A549 (cell line): ENCODE measurements around the gene NKIRAS1. TPM values are rescaled to one million over a fixed set of nuclear protein-coding genes. Genes with fewer than 3 reads are reported as not detected.
"Not testable (repeated sequence)": the region's sequence is repeated elsewhere in the genome, so short reads cannot be mapped to it uniquely, and the experiment has no call there.

Experiments
- ATAC-seq, 2 experiments: fragments of 200-7000 bp in 1 of 2; fragments of >200 bp in 1 of 2; cut with Nextera tagmentation in 1 of 2; cut with Tn5 transposase in 1 of 2; 3 replicates each; pipeline versions ENCODE4 v1.8.0 to v1.9.1; 2018 to 2020; ENCODE audit warnings: mild to moderate bottlenecking in 1 of 2, moderate library complexity in 1 of 2
- CTCF ChIA-PET: fragments of 300-600 bp; sonication (Branson Sonifier 250); formaldehyde crosslinking; extraction: SDS; loops from one replicate; lab custom pipeline; 2021; ENCODE audit warnings: antibody characterized with exemption, inconsistent platforms; lab: Yijun Ruan, JAX
- POLR2A ChIA-PET: fragments of 350-600 bp; formaldehyde crosslinking; extraction: SDS; loops from one replicate; lab custom pipeline; 2021; ENCODE audit warnings: antibody characterized with exemption, inconsistent platforms; lab: Yijun Ruan, JAX
- DNase-seq, 2 experiments: peaks; one replicate each; pipeline versions ENCODE4 v3.0.0 to v3.0.0-alpha.2; 2011 to 2016; ENCODE audit warnings: low read depth in 1 of 2, low spot score in 1 of 2
- FAIRE-seq: peaks from 2 replicates; lab custom pipeline; 2011; peaks lifted over from hg19 to GRCh38; lab: Jason Lieb, UNC
- H3K27ac ChIP-seq, 2 experiments: fragments of >200 bp; sonication (Bioruptor Twin); formaldehyde crosslinking; 3 replicates each; pipeline ENCODE4 v1.5.1; 2016 to 2017
- H3K4me1 ChIP-seq: fragments of >200 bp; sonication (Bioruptor Twin); formaldehyde crosslinking; 3 replicates; pipeline ENCODE4 v1.6.1; 2016
- H3K4me2 ChIP-seq: fragments of >200 bp; sonication (Bioruptor Twin); formaldehyde crosslinking; 3 replicates; pipeline ENCODE4 v1.6.1; 2016
- H3K4me3 ChIP-seq: fragments of >200 bp; sonication (Bioruptor Twin); formaldehyde crosslinking; 3 replicates; pipeline ENCODE4 v1.5.1; 2016
- H3K9me3 ChIP-seq: fragments of >200 bp; sonication (Bioruptor Twin); formaldehyde crosslinking; 3 replicates; pipeline ENCODE4 v1.6.1; 2016
- BHLHE40 ChIP-seq: IDR thresholded peaks from 2 replicates; pipeline ENCODE4 v1.6.1; 2012; ENCODE audit warnings: low read depth, low read length, inconsistent platforms
- CBX2 ChIP-seq: fragments of 200-600 bp; sonication (generic); IDR thresholded peaks from 2 replicates; pipeline ENCODE4 v1.6.1; 2016; ENCODE audit warnings: low read depth, mild to moderate bottlenecking, borderline replicate concordance
- EHF ChIP-seq: fragments of 250-450 bp; sonication (Bioruptor Pico); IDR thresholded peaks from 2 replicates; pipeline ENCODE4 v1.5.0; 2020; ENCODE audit warnings: mild to moderate bottlenecking
- FOSB ChIP-seq: fragments of 250-450 bp; sonication (Bioruptor Pico); IDR thresholded peaks from 2 replicates; pipeline ENCODE4 v1.5.0; 2020; ENCODE audit warnings: mild to moderate bottlenecking, moderate library complexity
- HDAC2 ChIP-seq: fragments of 200-600 bp; sonication (generic); IDR thresholded peaks from 2 replicates; pipeline ENCODE4 v1.6.1; 2016
- HEYL ChIP-seq: fragments of 250-450 bp; sonication (Bioruptor Pico); IDR thresholded peaks from 2 replicates; pipeline ENCODE4 v1.8.0; 2021; ENCODE audit warnings: mild to moderate bottlenecking, moderate library complexity
- JUN ChIP-seq, 2 experiments: fragments of >200 bp; sonication (Bioruptor Twin); formaldehyde crosslinking; IDR thresholded peaks; 2 replicates in 1 of 2; 3 replicates in 1 of 2; pipeline ENCODE4 v1.6.1; 2016 to 2017
- KDM5A ChIP-seq: fragments of 200-600 bp; sonication (generic); IDR thresholded peaks from 2 replicates; pipeline ENCODE4 v1.6.1; 2016; ENCODE audit warnings: antibody characterized with exemption, mild to moderate bottlenecking
- MAFK ChIP-seq: fragments of 450-650 bp; IDR thresholded peaks from 2 replicates; pipeline ENCODE4 v1.6.1; 2014; ENCODE audit not compliant: partially characterized antibody
- MAZ ChIP-seq: fragments of 150-350 bp; IDR thresholded peaks from 2 replicates; pipeline ENCODE4 v1.6.1; 2014; ENCODE audit warnings: antibody characterized with exemption, low read depth, low read length, borderline replicate concordance
- NR3C1 ChIP-seq: fragments of >200 bp; sonication (Bioruptor Twin); formaldehyde crosslinking; IDR thresholded peaks from 3 replicates; pipeline ENCODE4 v1.6.1; 2017
- POLR2A ChIP-seq: IDR thresholded peaks from 2 replicates; pipeline ENCODE4 v1.6.1; 2012; ENCODE audit warnings: mild to moderate bottlenecking, low read length
- RAD21 ChIP-seq, 2 experiments: fragments of >200 bp in 1 of 2; sonication (Bioruptor Twin) in 1 of 2; formaldehyde crosslinking in 1 of 2; IDR thresholded peaks in 1 of 2; conservative IDR thresholded peaks in 1 of 2; 2 replicates in 1 of 2; 3 replicates in 1 of 2; pipeline ENCODE4 v1.6.1; 2012 to 2018; ENCODE audit warnings: inconsistent platforms in 1 of 2
- RARB ChIP-seq: fragments of 250-450 bp; sonication (Bioruptor Pico); IDR thresholded peaks from 2 replicates; pipeline ENCODE4 v1.8.0; 2021; ENCODE audit warnings: mild to moderate bottlenecking, moderate library complexity
- RNF2 ChIP-seq: fragments of 200-600 bp; sonication (generic); IDR thresholded peaks from 2 replicates; pipeline ENCODE4 v1.6.1; 2016; ENCODE audit warnings: low read depth, mild to moderate bottlenecking, antibody characterized with exemption, moderate library complexity, borderline replicate concordance
- SMC3 ChIP-seq: fragments of >200 bp; sonication (Bioruptor Twin); formaldehyde crosslinking; IDR thresholded peaks from 3 replicates; pipeline ENCODE4 v1.6.1; 2018; ENCODE audit warnings: inconsistent platforms
- ZFP36 ChIP-seq: fragments of 450-650 bp; IDR thresholded peaks from 2 replicates; pipeline ENCODE4 v1.6.1; 2014; ENCODE audit warnings: borderline replicate concordance; ENCODE audit not compliant: partially characterized antibody
- ZSCAN20 ChIP-seq: fragments of 250-450 bp; sonication (Bioruptor Pico); IDR thresholded peaks from 2 replicates; pipeline ENCODE4 v1.8.0; 2022; ENCODE audit warnings: mild to moderate bottlenecking, moderate library complexity
- WGBS: methylation state at CpG from one replicate; pipeline ENCODE4 v1.1.6; 2017; ENCODE audit errors: missing lambda C conversion rate; 5-methylcytosine and 5-hydroxymethylcytosine counted together
- polyA plus RNA-seq, 4 experiments: library from polyadenylated mRNA; depleted of rRNA in 3 of 4; stranded (reverse); fragments of >200 nt; fragmentation: RNase III in 1 of 4; extraction: RNeasy Plus Mini Kit Qiagen cat#74134 plus additional on column Dnase treatment in 1 of 4; gene quantifications; 2 replicates in 3 of 4; 3 replicates in 1 of 4; pipeline ENCODE4 v1.2.3, GENCODE V29; 2011 to 2017
- TF ChIP-seq, protein P1 (sequence below): fragments of >200 bp; sonication (Bioruptor Twin); formaldehyde crosslinking; IDR thresholded peaks from 3 replicates; pipeline ENCODE4 v1.5.1; 2016
- TF ChIP-seq, protein P2 (sequence below): fragments of >200 bp; sonication (Bioruptor Twin); formaldehyde crosslinking; IDR thresholded peaks from 2 replicates; pipeline ENCODE4 v1.6.1; 2016
- TF ChIP-seq, protein P3 (sequence below): fragments of >200 bp; sonication (Bioruptor Twin); formaldehyde crosslinking; IDR thresholded peaks from 3 replicates; pipeline ENCODE4 v1.6.1; 2016
- TF ChIP-seq, protein P4 (sequence below): fragments of 250-450 bp; sonication (Bioruptor Pico); IDR thresholded peaks from 2 replicates; pipeline ENCODE4 v1.5.0; 2021; ENCODE audit warnings: mild to moderate bottlenecking, moderate library complexity, borderline replicate concordance
- TF ChIP-seq, protein P5 (sequence below): IDR thresholded peaks from 2 replicates; pipeline ENCODE4 v1.6.1; 2012

The NKIRAS1 gene
- polyA plus RNA-seq, 2 of the 4 experiments (the other 2 are of a cell fraction) = 15.5 to 16.8 TPM

DNA sequence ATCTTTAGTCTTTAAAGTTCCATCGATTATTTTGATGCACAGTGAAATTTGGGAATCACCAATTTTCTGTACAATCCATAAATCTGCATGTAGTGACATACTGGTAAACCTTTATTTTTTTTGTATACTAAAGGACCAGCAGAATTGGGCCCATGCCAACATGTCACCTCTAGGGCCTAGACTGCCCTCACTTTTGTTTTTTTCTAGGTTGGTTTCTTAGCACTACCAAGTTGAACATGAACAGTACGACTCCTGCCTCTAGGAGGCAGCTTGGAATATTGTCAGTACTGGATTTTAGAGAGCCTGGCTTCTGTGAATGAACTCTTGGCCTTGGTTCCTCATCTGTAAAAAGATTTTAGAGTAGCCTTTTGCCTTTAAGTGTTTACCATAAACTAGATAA lies 32.3 kb downstream of the NKIRAS1 start:
- POLR2A ChIA-PET = no interaction called here
- no peaks in the 10 kb centered on the region for H3K9me3 ChIP-seq
- peaks cover 12% of the 10 kb centered on the region; the same call in 2 of the 3 replicates for H3K4me1 ChIP-seq
- FAIRE-seq (no peak), ATAC-seq (peak; percentile 81 to 82), DNase-seq (peak in 1 of 2 experiments; percentile 38)
- no peak overlapping the region for H3K4me3 ChIP-seq
- 90% methylated on average over 2 of the region's 2 CpGs for WGBS
- H3K27ac ChIP-seq = no peak overlapping the region
- TF ChIP-seq RAD21 (conservative IDR thresholded peaks at IDR 0.05 in 1 of 2, IDR thresholded peaks at IDR 0.05 in 1 of 2) (0 out of 5 replicates have a peak, but pooled peaks of 1 of the 2 experiments have one; percentile 14), BHLHE40 (no peak), HEYL (CRISPR knock-in tag) (no peak), RNF2 (no peak), CBX2 (no peak), FOSB (CRISPR knock-in tag) (no peak)
- TF ChIP-seq, protein P1, sequence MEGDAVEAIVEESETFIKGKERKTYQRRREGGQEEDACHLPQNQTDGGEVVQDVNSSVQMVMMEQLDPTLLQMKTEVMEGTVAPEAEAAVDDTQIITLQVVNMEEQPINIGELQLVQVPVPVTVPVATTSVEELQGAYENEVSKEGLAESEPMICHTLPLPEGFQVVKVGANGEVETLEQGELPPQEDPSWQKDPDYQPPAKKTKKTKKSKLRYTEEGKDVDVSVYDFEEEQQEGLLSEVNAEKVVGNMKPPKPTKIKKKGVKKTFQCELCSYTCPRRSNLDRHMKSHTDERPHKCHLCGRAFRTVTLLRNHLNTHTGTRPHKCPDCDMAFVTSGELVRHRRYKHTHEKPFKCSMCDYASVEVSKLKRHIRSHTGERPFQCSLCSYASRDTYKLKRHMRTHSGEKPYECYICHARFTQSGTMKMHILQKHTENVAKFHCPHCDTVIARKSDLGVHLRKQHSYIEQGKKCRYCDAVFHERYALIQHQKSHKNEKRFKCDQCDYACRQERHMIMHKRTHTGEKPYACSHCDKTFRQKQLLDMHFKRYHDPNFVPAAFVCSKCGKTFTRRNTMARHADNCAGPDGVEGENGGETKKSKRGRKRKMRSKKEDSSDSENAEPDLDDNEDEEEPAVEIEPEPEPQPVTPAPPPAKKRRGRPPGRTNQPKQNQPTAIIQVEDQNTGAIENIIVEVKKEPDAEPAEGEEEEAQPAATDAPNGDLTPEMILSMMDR = no peak
- TF ChIP-seq, protein P2, sequence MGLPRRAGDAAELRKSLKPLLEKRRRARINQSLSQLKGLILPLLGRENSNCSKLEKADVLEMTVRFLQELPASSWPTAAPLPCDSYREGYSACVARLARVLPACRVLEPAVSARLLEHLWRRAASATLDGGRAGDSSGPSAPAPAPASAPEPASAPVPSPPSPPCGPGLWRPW = no peak
- TF ChIP-seq, all 56 proteins: peak for 1
- no peak overlapping the region for H3K4me2 ChIP-seq
- CTCF ChIA-PET = interaction anchor here (0.6 to 1.2 kb wide), 2 partner anchors 51 to 141 kb away, joined by 3 read pairs; no protein-coding TSS in a partner anchor

DNA sequence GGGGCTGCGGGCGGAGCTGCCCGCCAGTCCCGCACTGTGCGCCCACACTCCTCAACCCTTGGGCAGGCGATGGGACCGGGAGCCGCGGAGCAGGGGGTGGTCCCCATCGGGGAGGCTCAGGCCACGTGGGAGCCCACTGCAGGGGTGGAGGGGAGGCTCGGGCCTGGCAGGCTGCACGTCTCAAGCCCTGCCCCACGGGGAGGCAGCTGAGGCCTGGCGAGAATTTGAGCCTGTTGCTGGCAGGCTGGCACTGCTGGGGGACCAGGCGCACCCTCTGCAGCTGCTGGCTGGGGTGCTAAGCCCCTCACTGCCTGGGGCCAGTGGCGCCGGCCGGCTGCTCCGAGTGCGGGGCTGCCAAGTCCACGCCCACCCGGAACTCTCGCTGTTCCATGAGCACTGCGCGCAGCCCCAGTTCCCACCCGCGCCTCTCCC lies 34.3 kb downstream of the NKIRAS1 start:
- Histone ChIP-seq H3K4me1 (peaks cover 7% of the 10 kb centered on the region), H3K4me2 (no peak overlapping the region), H3K27ac (no peak overlapping the region), H3K9me3 (no peaks in the 10 kb centered on the region), H3K4me3 (no peak overlapping the region)
- 97% methylated on average over 16 of the region's 28 CpGs for WGBS
- no peak for FAIRE-seq
- CTCF ChIA-PET = interaction anchor here (1.1 to 1.6 kb wide), 2 partner anchors 13 to 48 kb away, joined by 4 read pairs; no protein-coding TSS in a partner anchor
- TF ChIP-seq JUN (IDR thresholded peaks at IDR 0.05) (no peak), HEYL (CRISPR knock-in tag) (no peak), MAFK (no peak), FOSB (CRISPR knock-in tag) (no peak), KDM5A (no peak), HDAC2 (no peak), NR3C1 (no peak), EHF (CRISPR knock-in tag) (no peak), POLR2A (no peak), ZFP36 (no peak), RARB (CRISPR knock-in tag) (no peak), ZSCAN20 (no peak), SMC3 (no peak), MAZ (no peak)
- TF ChIP-seq, protein P3, sequence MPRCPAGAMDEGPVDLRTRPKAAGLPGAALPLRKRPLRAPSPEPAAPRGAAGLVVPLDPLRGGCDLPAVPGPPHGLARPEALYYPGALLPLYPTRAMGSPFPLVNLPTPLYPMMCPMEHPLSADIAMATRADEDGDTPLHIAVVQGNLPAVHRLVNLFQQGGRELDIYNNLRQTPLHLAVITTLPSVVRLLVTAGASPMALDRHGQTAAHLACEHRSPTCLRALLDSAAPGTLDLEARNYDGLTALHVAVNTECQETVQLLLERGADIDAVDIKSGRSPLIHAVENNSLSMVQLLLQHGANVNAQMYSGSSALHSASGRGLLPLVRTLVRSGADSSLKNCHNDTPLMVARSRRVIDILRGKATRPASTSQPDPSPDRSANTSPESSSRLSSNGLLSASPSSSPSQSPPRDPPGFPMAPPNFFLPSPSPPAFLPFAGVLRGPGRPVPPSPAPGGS = no peak
- TF ChIP-seq, protein P4, sequence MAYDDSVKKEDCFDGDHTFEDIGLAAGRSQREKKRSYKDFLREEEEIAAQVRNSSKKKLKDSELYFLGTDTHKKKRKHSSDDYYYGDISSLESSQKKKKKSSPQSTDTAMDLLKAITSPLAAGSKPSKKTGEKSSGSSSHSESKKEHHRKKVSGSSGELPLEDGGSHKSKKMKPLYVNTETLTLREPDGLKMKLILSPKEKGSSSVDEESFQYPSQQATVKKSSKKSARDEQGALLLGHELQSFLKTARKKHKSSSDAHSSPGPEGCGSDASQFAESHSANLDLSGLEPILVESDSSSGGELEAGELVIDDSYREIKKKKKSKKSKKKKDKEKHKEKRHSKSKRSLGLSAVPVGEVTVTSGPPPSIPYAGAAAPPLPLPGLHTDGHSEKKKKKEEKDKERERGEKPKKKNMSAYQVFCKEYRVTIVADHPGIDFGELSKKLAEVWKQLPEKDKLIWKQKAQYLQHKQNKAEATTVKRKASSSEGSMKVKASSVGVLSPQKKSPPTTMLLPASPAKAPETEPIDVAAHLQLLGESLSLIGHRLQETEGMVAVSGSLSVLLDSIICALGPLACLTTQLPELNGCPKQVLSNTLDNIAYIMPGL (CRISPR knock-in tag) = no peak
- TF ChIP-seq, protein P1 = no peak
- TF ChIP-seq, protein P2 = no peak
- TF ChIP-seq, protein P5, sequence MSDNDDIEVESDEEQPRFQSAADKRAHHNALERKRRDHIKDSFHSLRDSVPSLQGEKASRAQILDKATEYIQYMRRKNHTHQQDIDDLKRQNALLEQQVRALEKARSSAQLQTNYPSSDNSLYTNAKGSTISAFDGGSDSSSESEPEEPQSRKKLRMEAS = no peak
- TF ChIP-seq, all 56 proteins: peak for 0
- no peak; a peak in 2 of 6 replicates for ATAC-seq
- POLR2A ChIA-PET = interaction anchor here (2.4 kb wide), 1 partner anchor 35 kb away, joined by 9 read pairs; the partner anchor contains the start of genes NKIRAS1 and RPL15
- DNase-seq = no peak

DNA sequence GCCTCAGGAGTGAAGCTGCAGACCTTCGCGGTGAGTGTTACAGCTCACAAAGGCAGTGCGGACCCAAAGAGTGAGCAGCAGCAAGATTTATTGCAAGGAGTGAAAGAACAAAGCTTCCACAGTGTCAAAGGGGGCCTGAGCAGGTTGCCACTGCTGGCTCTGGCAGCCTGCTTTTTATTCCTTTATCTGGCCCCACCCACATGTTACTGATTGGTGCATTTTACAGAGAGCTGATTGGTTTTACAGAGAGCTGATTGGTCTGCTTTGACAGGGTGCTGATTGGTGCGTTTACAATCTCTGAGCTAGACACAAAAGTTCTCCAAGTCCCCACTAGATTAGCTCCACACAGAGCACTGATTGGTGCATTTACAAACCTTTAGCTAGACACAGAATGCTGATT lies 34.8 kb downstream of the NKIRAS1 start:
- not testable (repeated sequence) for DNase-seq, H3K4me3 ChIP-seq, ATAC-seq, FAIRE-seq, H3K9me3 ChIP-seq, H3K4me2 ChIP-seq, H3K27ac ChIP-seq
- POLR2A ChIA-PET = interaction anchor here (2.4 kb wide), 1 partner anchor 35 kb away, joined by 9 read pairs; the partner anchor contains the start of genes NKIRAS1 and RPL15
- WGBS = 100% methylated on average over 4 of the region's 4 CpGs
- H3K4me1 ChIP-seq = peaks cover 12% of the 10 kb centered on the region
- CTCF ChIA-PET = interaction anchor here (1.1 to 1.6 kb wide), 2 partner anchors 13 to 48 kb away, joined by 4 read pairs; no protein-coding TSS in a partner anchor
